Measurements from ENCODE around the gene MORN1.
"Not testable (repeated sequence)": the region's sequence is repeated elsewhere in the genome, so short reads cannot be mapped to it uniquely, and the experiment has no call there.

Gene MORN1

DNA sequence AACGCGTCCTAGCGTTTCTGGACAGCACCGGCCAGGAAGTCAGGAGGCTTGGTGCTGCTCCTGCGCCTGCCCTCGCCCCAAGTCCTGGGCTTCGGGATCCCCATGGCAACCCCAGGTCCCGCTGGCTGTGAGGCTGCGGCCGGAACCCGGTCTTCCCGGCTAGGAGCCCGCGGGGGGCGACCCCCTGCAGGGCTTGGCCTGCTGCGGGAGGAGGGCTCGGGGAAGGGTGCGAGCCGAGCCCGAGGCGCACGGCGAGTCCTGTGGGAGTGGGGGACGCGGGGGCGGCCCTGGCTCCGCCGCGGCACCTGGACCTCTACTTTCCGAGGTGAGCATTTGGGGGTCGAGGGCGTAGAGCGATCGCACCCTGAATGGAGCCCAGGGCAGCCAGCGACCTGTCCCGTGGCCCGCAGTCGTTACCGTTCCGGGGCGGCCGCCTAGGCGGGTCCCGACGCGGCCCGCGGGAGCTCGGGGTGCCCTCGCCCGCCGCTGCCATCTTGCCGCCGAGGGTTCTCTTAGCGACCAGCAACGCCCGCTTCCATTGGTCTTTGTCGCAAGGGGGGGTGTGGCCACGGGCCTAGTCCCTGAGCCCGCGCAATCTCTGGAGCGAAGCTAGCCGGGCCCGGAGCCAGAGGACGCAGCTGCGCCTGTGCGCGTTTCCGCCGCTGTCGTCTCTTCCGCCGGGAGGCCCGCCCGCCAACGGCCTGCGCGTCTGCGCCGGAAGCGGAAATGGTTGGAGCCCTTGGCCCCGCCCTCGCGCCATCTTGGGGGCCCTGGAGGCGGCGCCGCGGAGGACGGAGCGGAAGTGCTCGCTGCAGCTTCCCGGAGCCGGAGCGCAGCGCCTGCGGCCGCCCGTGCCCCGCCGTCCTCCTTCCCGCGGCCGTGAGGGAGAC is at the start of gene MORN1, which contains the start of gene RER1:
TSS of gene MORN1 (minus strand) at position 514 of the 890 bp plus-strand sequence. CDS start at position 493, 21 bp downstream.
TSS of gene RER1 (plus strand) at position 801 of the 890 bp plus-strand sequence. CDS start 3,950 bp downstream, outside the sequence.
- DNase-seq, result peak; percentile 100

DNA sequence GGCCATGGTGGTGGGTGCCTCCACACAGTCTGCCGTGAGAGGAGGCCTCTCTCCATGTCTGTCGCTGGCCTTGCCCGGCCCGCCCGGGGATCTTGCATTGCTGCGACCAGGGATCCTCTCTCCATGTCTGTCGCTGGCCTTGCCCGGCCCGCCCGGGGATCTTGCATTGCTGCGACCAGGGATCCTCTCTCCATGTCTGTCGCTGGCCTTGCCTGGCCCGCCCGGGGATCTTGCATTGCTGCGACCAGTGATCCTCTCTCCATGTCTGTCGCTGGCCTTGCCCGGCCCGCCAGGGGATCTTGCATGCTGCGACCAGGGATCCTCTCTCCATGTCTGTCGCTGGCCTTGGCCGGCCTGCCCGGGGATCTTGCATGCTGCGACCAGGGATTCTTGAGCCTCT is 49.0 kb upstream of the MORN1 start:
- not testable (repeated sequence) for DNase-seq

DNA sequence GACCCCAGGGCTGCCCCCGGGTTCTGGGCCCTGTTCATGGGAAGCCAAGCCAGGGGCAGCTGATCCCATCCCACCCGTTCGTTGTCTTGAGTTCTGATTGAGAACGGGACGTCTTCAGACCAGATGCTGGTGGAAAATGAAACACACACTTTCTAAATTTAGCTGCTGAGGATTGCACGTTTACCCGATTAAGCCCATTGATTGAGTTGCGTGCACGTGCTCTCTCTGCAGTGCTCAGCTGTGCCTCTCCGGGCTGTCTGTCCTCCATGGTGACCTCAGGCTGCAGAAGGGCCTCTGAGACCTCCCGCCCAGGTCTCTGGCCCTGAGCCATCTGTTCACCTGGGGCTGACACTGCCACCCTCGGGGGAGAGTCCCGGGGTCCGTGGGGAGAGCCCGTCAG is 48.0 kb upstream of the MORN1 start:
- DNase-seq, result no peak

DNA sequence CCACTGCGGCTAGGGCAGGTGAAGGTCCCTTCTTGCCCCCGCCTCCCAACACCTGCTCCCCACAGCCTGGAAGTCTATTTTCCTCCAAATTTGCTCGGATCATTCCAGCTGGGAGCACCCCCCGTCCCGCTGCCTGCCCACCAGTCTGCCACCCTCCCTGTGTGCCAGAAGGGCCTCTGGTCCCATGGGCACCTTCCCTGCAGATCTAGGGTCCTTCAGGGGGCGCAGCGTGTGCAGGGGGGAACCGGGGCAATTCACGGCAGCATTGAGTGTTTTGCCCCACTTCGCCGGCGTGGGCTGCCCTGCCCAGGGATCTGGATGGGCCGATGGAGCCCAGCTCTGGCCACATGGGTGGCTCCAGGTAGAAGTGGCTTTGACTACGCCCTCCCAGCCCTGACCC is 47.3 kb upstream of the MORN1 start:
- DNase-seq, result no peak

DNA sequence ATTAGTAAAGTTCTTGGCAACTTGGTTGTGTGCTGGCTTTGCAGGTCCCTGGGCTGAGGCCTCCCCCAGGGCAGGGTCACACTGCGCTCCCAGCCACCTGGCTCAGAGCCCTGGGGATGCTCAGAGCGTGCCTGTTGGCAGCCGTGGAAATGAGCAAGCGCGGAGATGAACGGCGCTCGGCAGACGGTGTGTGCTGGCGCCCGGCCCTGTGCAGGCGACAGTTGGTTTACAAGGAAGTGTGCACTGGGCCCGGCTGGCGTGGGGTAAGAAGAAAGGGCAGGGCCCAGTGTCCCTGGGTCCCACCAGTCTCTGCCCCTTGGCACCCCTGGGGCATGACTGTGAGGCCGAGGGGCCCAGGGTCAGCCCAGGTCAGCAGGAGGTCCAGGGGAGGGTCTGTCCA is 46.7 kb upstream of the MORN1 start:
- no peak for DNase-seq

DNA sequence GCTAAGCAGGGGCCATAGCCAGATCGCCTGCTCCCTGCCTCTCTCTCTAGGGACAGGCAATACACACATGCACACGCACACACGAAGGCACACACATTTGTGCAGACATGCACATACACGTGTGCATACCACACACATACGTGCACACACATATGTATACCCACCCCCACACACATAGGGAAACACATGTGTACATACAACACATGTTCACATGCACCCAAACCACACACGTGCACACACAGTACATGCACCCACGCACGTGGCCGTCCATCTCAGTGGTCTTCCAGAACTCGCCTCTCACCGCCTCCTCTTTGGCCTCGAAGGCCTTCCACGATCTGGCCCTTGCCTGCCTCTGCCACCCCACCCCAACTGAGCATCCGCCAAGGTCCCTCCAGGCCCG is 46.3 kb upstream of the MORN1 start:
- no peak for DNase-seq

DNA sequence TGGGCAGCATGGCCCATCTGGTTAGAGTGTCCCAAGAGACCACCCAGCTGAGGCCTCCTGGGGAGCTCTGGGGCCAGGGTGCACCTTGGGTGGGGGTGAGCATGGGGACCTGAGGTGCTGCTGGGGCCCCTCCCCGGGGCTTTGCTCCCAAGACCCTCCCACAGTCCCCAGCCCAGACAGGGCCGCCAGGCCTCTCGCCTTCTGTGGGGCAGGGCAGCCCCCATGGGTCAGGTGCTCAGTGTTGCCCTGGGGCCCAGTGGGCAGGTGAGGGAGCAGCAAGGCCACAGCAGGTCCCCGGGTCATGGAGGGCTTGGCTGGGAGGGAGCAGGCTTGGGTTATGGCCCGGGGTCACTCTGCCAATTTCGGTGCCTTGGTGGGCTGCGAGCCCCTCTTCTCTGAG is 45.5 kb upstream of the MORN1 start:
- no peak for DNase-seq

DNA sequence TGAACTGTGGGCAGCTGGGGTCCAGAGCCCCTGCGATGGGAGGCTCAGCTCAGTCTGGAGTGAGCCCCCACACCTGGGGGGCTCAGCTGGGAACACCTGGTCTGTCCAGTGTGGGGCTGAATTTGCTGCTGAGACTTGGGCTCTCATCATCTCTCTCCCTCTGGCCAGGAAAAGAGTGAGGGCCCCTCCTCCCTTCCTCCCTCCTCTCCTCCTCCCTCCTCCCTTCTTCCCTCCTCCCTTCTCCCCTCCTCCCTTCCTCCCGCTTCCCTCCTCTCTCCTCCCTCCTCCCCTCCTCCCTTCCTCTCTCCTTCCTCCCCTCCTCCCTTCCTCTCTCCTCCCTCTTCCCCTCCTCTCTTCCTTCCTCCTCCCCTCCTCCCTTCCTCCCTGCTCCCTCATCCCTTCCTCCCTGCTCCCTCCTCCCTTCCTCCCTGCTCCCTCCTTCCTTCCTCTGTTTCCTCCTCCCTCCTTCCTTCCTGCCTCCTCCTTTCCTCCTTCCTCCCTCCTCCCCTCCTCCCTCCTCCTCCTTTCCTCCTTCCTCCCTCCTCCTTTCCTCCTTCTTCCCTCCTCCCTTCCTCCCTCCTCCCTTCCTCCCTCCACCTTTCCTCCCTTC is 44.5 kb upstream of the MORN1 start:
- no peak for DNase-seq

DNA sequence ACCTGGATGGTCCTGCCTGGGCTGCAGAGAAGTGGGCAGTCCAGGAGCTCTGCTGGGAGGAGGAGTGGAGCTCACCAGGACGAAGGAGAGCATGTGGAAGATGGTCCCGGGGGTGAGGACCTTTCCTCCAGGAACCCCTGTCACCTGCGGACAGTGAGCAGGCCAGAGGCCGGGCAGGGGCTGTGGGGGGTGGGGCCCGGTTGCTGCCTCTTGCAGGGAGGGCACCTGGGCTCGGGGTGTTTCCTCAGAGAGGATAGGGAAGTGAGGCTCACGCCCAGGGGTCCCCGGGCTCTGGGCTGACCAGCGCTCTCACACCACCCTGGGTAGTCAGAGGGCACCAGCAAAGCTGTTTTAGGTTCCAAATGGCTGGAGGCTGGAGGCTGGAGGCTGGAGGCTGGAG is 43.7 kb upstream of the MORN1 start:
- no peak for DNase-seq

DNA sequence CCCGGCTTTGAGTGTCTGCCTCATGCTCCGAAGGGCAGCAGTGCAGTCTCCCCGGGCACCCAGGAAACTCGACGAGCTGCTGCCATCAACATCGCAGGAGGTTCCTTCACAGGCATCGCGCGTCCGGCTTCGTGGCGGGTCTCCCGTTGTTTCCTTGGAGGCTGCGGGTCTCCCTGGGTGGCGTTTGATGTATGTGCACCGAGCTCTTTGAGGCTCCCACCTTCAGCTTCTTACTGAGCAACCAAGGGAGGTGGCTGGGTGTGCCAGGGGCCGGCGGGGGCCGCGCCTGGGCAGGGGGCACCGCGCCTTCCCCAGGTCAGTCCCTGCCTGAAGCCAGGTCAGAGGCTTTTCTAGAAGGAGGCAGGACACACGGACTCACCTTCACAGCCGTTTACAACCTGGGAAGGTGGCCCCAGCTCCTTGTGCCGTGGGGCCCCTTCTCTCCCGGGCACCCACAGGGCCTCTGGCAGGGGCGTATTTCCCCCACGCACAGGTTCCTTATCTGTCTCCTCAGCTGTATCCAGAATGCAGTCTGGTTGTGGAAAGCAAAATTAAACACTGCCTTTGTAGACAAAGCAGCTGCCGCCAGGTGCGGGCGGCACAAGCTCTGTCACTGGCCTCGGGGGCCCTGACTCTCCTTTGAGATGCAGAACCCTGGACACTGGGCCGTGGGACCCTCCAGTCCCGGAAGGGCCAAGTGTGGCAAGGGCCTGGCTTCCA is 42.7 kb upstream of the MORN1 start:
- DNase-seq, result no peak

DNA sequence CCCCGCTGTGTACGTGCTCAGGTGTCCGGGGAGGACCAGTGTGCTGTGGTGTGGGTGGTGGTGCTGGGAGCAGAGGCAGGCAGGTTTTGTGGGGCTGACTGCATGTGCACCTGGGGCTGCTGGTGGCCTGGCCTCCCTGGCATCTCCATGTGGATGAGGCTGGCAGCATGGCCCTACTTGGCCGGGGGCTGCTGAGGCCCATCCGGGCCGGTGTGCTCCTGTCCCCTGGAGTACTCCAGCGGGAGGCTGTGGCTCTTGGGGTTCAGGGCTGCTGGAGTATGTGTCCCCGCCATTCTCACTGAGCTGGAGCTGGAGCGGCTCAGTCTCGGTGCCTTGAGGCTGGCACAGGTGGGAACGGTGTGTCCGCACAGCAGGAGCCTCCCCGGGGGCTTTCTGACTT is 41.8 kb upstream of the MORN1 start:
- no peak for DNase-seq

DNA sequence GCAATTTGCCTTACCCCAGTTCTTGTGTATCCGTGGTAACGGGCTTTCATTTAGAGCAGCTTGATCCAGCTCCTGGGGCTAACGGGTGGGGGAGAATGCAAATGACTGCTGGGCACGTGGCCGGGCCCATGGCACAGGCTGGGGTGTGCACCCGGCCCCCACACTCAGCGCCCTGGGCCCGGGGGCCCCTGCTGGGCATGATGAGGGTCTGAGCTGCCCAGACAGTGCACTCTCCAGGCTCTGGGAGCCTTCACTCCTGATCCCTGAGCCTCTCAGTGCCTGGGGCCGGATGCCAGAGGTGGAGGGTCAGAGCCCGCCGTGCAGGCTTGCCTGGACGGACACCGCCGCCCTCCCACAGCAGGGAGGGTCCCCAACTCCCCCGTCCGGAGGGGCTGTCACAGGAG is 41.1 kb upstream of the MORN1 start:
- no peak for DNase-seq

DNA sequence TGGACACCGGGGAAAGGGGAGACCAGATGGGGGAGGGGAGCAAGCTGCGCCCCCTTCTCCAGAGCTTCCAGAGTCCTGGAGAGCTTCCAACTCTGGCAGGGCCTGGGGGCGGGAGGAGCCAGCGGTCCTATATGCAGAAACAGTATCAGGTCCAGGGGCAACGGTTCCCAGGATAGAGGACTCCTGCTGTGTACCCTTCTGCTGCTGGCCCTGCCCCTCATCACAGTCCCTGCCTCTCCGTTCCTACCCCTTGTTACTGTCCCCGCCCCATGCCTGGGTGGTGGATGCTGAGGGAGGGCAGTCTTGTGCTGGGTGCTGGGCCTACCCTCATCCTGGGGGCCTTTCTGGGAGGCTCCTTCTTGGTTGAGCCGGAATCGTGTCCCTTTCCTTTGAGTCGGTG is 40.2 kb upstream of the MORN1 start:
- no peak for DNase-seq

DNA sequence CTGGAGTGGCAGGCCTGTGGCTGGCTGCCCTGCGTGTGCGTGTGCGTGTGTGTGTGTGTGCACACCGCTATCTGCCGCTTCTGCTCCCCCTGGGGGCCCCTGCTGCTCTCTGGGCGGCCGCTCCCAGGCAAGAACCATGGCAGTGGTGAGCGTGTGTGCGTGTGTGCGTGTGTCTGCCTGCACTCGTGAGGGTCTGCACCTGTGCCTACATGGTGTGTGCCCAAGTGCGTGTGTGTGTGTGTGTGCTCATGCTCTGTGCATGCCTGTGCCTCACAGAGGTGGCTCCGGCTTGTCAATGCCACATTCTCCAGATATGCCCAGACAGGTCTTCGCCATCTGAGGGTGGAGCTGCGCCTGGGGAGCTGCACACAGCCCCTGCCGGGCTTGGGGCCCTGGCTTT is 39.7 kb upstream of the MORN1 start:
- DNase-seq, result no peak

DNA sequence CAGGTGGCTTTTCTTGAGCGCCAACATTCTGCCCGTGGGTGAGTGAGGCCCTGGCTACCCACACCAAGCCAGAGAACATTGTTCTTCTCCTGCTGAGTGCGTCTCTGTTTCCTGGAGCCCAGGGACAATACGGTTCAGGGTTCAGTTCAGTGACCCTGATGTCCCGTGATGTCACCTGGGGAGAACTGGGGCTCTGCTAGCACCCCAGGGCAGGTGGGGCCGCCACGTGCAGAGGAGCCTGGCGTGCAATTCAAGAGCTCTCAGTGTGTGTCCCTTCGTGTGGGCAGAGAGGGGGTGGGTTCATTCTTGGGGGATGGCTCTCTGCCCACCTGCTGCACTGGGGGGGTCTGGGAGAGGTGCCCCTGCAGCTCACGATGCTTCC is 39.2 kb upstream of the MORN1 start:
- DNase-seq, result no peak

DNA sequence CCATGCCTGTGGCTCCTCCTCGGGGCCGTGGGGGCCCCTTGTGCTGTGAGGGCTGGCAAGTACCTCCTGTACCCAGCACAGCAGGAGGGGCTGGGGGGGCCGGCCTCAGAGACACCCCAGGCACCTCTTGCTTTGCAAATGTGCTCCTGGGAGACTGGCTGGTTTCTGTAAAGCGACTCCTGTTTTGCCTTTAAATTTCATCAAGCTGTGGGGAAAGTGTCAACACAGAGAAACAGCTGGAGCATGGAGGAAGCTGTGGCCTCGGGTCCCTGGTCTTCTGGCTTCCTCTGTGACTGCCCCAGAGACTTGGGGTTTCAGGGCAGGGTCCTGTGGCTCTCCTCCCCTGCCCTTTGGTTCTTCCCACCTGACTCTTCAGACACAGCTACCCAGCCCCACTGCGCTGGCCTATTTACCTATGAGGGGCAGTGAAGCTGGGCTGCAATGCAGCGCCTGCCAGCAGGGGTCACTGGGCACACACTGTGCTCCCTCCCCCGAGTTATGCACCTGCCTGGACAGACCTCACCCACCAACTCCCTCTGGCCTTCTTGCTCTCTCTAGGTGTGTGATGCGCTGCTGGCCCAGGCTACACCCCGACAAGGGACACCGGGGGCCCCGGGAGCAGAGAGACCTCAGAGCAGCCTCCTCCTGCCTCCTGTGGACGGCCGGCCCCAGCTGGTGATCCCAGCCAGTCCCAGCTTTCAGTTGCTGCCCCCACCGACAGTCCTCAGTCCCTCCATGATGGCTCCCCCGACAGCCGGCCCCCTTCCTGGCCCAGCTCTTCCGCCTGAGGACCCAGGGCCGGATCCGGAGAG is 38.6 kb upstream of the MORN1 start:
- DNase-seq, result no peak

DNA sequence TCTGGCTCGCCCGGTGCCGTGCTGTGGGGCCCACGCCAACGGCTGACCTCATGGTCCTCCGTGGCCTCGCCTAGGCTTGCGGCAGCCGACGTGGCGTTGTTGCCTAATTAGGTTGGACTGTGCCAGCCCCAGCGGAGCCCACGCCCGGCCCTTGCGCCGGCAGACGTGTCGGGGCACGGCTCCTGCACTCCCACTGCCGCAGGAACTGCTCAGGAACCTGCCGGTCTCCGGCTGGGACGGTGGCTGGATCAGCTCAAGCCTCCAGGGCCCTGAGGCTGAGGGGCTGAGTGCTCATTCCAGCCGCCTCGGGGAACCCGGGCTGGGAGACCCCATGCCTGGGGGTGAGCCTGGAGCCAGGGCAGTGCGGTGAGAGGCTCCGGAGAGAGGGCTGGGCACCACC is 37.1 kb upstream of the MORN1 start:
- no peak for DNase-seq

DNA sequence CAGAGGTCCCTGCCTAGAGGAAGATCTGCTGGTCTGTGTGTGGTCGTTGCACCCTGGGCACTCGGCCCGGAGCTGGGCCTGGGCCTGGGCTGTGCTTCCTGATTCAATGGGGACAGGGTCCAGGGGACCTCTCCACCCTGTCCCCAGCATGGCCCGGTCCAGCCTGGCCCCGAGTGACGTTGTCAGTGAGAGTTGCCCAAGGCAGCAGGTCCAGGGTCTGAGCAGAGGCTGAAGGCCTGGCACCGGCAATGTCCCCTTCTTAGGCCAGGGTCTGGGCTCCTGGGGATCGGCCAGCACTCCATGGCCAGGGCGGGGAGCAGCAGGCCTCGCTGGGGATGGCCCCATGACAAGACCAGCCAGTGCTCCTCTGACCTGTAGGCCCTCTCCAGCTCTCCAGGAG is 36.6 kb upstream of the MORN1 start:
- DNase-seq, result no peak

DNA sequence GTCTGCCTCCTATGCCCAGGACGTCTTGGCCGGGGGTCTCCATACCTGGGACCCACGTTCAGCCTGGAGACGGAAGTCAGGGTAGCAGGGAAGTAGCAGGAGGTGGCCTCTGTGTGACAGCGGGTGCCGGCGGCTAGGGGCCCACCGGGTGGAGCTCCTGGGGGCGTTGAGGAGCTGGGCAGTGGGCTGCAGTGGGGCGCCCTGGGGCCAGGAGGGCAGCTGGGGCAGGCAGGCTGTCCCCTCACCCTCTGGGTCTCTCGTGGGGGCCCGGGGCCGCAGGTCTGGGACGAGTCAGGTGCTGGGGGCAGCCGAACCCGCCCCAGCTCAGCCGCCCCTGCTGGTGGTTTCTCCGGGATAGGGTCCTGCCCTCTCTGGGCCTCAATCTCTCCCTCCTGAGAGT is 35.7 kb upstream of the MORN1 start:
- no peak for DNase-seq

DNA sequence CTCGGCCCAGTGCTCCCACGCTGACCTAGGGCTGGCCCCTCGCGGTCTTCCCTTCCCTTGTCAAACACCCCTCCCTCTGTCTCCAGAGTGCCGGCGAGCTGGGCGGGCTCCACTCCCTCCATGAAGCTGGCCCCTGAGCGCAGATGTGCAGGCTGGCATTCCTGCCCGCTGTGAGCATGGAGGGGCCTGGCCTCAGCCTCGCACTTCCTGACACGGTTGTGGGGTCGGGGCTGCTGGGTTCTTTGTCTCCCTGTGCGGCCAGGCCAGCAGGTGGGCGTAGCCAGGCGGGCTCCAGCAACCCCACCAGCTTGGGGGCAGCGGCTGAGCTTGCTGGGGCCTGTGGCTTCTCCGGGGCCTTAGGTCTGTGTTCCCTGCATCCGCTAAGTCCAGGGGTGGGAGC is 35.2 kb upstream of the MORN1 start:
- no peak for DNase-seq

DNA sequence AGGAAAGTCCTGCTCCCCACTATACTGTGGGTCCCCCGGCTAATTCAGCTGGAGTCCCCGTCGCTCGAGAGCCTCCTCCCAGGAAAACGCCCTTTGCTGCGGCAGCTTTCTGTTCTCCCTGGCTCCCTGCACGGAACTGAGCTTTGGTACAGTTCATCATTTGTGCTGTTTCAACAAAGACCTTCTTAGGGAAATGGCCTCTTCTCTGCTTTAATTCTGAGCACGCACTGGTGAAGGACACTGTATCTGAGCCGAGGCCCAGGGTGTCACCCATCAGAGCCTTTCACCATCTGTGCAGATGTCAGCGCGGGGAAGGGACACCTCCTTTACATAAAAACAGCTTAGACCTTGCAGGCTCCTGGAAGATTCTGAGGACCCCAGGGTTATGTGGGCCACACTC is 34.5 kb upstream of the MORN1 start:
- no peak for DNase-seq

DNA sequence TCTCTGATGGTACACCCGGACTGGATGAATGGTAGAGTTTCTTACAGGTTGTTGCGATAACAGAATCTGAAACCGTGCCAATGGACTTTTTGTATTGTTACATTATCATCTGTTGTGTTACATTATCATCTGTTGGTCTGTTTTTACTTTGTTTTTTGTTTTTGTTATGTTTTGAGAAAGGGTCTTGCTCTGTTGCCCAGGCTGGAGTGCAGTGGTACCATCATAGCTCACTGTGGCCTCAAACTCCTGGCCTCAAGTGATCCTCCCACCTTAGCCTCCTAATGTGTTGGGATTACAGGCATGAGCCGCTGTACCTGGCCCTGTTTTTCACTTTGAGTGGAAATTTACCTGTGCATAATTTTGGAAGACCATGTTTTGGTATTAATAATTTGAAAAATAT is 31.2 kb upstream of the MORN1 start:
- DNase-seq, result no peak

DNA sequence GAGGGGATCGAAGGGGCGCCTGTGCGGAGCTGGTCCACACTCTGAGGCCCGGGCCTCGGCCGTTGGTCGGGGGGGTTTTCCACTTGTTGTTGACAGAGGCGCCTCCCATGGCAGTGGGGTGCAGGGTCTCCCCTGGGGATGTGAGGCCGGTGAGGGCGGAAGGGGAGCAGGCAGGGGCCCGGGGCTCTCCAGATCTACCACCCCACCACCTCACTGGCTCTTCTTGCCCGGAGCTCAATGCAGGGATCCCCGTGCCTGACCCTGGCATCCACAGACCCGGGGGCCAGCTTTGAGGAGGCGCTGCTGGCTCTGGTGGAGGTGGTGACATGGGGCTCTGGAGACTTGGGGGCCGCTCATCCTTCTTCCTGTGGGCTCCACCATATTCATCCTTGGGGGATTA is 28.1 kb upstream of the MORN1 start:
- DNase-seq, result no peak

Measured in inflammatory macrophage treated with lipopolysaccharide for 4 hours (primary cell).